Measurements from ENCODE around the gene EDEM3. TPM values are rescaled to one million over a fixed set of nuclear protein-coding genes. Genes with fewer than 3 reads are reported as not detected.

EDEM3 gene
- total RNA-seq, 1 donor from 2014 or later = 15.3 TPM

GRCh38 chr1:184793967-184794366, 39.3 kb upstream of the EDEM3 start:
- no peak for DNase-seq (ENCODE audit: low read depth)
- no peak overlapping the region for H3K4me3 ChIP-seq (ENCODE audit: low read depth, low read length)
- TF ChIP-seq, protein P1, sequence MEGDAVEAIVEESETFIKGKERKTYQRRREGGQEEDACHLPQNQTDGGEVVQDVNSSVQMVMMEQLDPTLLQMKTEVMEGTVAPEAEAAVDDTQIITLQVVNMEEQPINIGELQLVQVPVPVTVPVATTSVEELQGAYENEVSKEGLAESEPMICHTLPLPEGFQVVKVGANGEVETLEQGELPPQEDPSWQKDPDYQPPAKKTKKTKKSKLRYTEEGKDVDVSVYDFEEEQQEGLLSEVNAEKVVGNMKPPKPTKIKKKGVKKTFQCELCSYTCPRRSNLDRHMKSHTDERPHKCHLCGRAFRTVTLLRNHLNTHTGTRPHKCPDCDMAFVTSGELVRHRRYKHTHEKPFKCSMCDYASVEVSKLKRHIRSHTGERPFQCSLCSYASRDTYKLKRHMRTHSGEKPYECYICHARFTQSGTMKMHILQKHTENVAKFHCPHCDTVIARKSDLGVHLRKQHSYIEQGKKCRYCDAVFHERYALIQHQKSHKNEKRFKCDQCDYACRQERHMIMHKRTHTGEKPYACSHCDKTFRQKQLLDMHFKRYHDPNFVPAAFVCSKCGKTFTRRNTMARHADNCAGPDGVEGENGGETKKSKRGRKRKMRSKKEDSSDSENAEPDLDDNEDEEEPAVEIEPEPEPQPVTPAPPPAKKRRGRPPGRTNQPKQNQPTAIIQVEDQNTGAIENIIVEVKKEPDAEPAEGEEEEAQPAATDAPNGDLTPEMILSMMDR (conservative IDR thresholded peaks at IDR 0.05; ENCODE audit: low read depth, low read length) = no peak

GRCh38 chr1:184792450-184792969, 37.9 kb upstream of the EDEM3 start:
- H3K4me3 ChIP-seq (ENCODE audit: low read depth, low read length) = peak overlapping the region; percentile 7
- DNase-seq (ENCODE audit: low read depth) = peak; percentile 88
- TF ChIP-seq, protein P1 (conservative IDR thresholded peaks at IDR 0.05; ENCODE audit: low read depth, low read length) = no peak

DNA sequence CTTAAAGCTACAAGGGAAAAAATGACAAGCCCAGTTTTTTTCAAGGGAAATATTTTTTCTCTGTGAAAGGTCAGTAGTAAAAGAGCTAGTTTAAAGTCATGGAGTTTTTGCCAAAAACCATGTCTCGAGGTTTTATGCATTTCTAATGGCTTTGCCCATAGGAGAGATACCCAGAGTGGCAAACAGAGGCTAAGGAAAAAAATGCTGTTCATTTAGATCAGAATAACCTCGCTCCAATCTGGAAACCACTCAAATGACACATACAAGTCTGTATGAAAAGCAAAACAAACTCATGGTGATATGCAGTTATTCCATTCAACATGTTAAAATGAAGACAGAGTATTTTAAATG, 36.9 kb upstream of the EDEM3 start:
- no peak for DNase-seq (ENCODE audit: low read depth)
- TF ChIP-seq, protein P1 (conservative IDR thresholded peaks at IDR 0.05; ENCODE audit: low read depth, low read length) = no peak

DNA sequence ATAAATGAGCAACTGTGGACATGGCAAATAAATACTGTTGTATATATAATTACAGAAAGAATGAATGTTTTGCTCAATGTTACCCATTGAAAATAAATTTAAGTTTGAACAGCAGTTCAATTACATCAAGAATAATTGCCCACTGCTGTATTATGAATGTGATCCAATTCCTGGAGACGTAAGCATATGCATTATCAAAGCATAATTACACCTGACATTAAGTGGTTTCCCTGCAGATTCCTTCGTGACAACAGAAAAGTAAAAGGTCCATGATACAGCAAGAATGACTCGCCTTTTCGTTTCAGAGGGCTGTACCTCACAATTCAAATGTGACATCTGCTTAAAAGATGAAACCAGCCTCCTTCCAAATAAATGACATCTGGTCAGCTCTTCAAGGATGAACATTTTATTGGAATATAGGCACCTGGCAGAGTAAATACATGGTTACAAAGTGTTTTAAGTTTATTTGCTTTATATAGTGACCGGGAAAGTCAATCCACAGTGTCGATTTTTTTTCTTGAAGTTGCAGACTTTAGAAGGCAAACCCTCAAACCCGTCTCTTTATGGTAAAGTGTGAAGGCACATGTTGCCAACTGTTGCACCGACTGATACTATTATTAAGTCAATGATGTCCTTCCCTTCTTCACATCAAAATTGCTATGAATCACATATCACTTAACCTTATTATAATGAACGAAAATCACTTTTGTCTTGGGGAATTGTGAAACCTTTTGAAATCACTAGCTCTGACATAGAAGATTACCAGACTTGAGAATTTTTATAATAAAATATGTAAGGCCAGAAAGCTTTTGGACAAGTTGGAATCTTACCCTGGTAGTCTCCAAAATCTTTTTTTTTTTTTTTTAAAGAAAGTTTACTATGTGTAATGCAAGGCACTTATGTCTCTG, 36.2 kb upstream of the EDEM3 start:
- no peak overlapping the region for H3K4me3 ChIP-seq (ENCODE audit: low read depth, low read length)
- DNase-seq (ENCODE audit: low read depth) = no peak
- TF ChIP-seq, protein P1 (conservative IDR thresholded peaks at IDR 0.05; ENCODE audit: low read depth, low read length) = no peak

More for the DNA sequence above, 36.9 kb upstream of the EDEM3 start:
- no peak overlapping the region for H3K4me3 ChIP-seq (ENCODE audit: low read depth, low read length)

DNA sequence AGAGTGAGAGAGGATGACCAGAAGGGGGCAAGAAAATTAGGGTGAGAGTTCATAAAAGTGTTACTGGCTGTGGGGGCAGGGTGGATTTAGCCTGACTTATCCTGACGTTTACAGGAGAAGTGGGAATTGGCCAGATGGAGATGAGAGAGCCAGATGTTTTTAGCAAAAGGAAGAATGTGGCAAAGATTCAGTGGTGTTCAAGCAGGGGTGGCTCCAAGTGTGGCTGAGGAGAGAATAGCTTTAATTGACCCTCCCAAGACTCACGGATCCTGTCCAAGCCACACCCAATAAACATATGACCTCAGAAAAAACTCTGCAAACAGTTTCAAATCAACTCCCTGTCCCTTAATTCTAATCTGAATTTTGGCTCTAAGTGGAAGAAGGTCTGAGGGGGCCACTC, 35.2 kb upstream of the EDEM3 start:
- H3K4me3 ChIP-seq (ENCODE audit: low read depth, low read length) = no peak overlapping the region
- no peak for DNase-seq (ENCODE audit: low read depth)
- TF ChIP-seq, protein P1 (conservative IDR thresholded peaks at IDR 0.05; ENCODE audit: low read depth, low read length) = no peak

GRCh38 chr1:184788970-184789369, 34.3 kb upstream of the EDEM3 start:
- TF ChIP-seq, protein P1 (conservative IDR thresholded peaks at IDR 0.05; ENCODE audit: low read depth, low read length) = no peak
- DNase-seq (ENCODE audit: low read depth) = no peak
- H3K4me3 ChIP-seq (ENCODE audit: low read depth, low read length) = no peak overlapping the region
